ENCODE measurements around the gene DYSF.

The DYSF gene

GRCh38 chr2:71615767-71616730 is 162.7 kb downstream of the DYSF start:
- H3K4me2 ChIP-seq (ENCODE audit: low read length), result no peak overlapping the region
- no peak overlapping the region for H3K4me3 ChIP-seq (ENCODE audit: low read length)
- H3K79me2 ChIP-seq (ENCODE audit: control insufficient read depth, low read length), result no peaks in the 10 kb centered on the region
- H4K20me1 ChIP-seq (ENCODE audit: control insufficient read depth, insufficient read depth, low read depth, low read length), result no peaks in the 10 kb centered on the region
- H3K9me2 ChIP-seq (replicated peaks; ENCODE audit: control insufficient read depth, low read length), result no peaks in the 10 kb centered on the region
- H3K36me3 ChIP-seq (ENCODE audit: control insufficient read depth, low read length), result no peaks in the 10 kb centered on the region
- TF ChIP-seq EZH2phosphoT487 (IDR thresholded peaks at IDR 0.05; ENCODE audit: borderline replicate concordance, low read length) (no peak), CTCF (IDR thresholded peaks at IDR 0.05; ENCODE audit: low read depth, low read length, poor library complexity, severe bottlenecking) (no peak)
- H3K27me3 ChIP-seq (ENCODE audit: control insufficient read depth, low read length), result no peaks in the 10 kb centered on the region
- H3K27ac ChIP-seq (ENCODE audit: low read depth, low read length), result no peak overlapping the region
- H3F3A ChIP-seq (ENCODE audit: control insufficient read depth, insufficient read depth), result no peaks in the 10 kb centered on the region
- H3K9me3 ChIP-seq (ENCODE audit: control insufficient read depth, insufficient read depth, low read length), result no peaks in the 10 kb centered on the region
- H3K4me1 ChIP-seq (ENCODE audit: control insufficient read depth, low read length), result no peaks in the 10 kb centered on the region

GRCh38 chr2:71617266-71617665 is 163.9 kb downstream of the DYSF start:
- Histone ChIP-seq H3F3A (ENCODE audit: control insufficient read depth, insufficient read depth) (no peaks in the 10 kb centered on the region), H3K27me3 (ENCODE audit: control insufficient read depth, low read length) (no peaks in the 10 kb centered on the region), H3K27ac (ENCODE audit: low read depth, low read length) (no peak overlapping the region), H4K20me1 (ENCODE audit: control insufficient read depth, insufficient read depth, low read depth, low read length) (no peaks in the 10 kb centered on the region), H3K4me3 (ENCODE audit: low read length) (no peak overlapping the region), H3K4me2 (ENCODE audit: low read length) (no peak overlapping the region), H3K9me3 (ENCODE audit: control insufficient read depth, insufficient read depth, low read length) (no peaks in the 10 kb centered on the region), H3K36me3 (ENCODE audit: control insufficient read depth, low read length) (no peaks in the 10 kb centered on the region), H3K79me2 (ENCODE audit: control insufficient read depth, low read length) (no peaks in the 10 kb centered on the region), H3K4me1 (ENCODE audit: control insufficient read depth, low read length) (no peaks in the 10 kb centered on the region), H3K9me2 (replicated peaks; ENCODE audit: control insufficient read depth, low read length) (no peaks in the 10 kb centered on the region)
- TF ChIP-seq EZH2phosphoT487 (IDR thresholded peaks at IDR 0.05; ENCODE audit: borderline replicate concordance, low read length), result no peak
- no peak for TF ChIP-seq CTCF (IDR thresholded peaks at IDR 0.05; ENCODE audit: low read depth, low read length, poor library complexity, severe bottlenecking)

- no peaks in the 10 kb centered on the region for H3K79me2 ChIP-seq (ENCODE audit: control insufficient read depth, low read length)
- no peaks in the 10 kb centered on the region for H3F3A ChIP-seq (ENCODE audit: control insufficient read depth, insufficient read depth)
- no peaks in the 10 kb centered on the region for H4K20me1 ChIP-seq (ENCODE audit: control insufficient read depth, insufficient read depth, low read depth, low read length)
- H3K9me3 ChIP-seq (ENCODE audit: control insufficient read depth, insufficient read depth, low read length), result no peaks in the 10 kb centered on the region
- H3K9me2 ChIP-seq (replicated peaks; ENCODE audit: control insufficient read depth, low read length), result no peaks in the 10 kb centered on the region
- H3K27me3 ChIP-seq (ENCODE audit: control insufficient read depth, low read length), result no peaks in the 10 kb centered on the region
- no peaks in the 10 kb centered on the region for H3K36me3 ChIP-seq (ENCODE audit: control insufficient read depth, low read length)
- TF ChIP-seq EZH2phosphoT487 (IDR thresholded peaks at IDR 0.05; ENCODE audit: borderline replicate concordance, low read length) (no peak), CTCF (IDR thresholded peaks at IDR 0.05; ENCODE audit: low read depth, low read length, poor library complexity, severe bottlenecking) (no peak)
- no peak overlapping the region for H3K4me2 ChIP-seq (ENCODE audit: low read length)
- H3K27ac ChIP-seq (ENCODE audit: low read depth, low read length), result no peak overlapping the region
- H3K4me3 ChIP-seq (ENCODE audit: low read length), result no peak overlapping the region
- no peaks in the 10 kb centered on the region for H3K4me1 ChIP-seq (ENCODE audit: control insufficient read depth, low read length)
These were observed 165.2 kb downstream of the DYSF start for GRCh38 chr2:71618327-71619113.
